NCI-H82 (cell line): ENCODE data around the gene SH3D19.
"Not testable (repeated sequence)": the region's sequence is repeated elsewhere in the genome, so short reads cannot be mapped to it uniquely, and the experiment has no call there.

Experiments used
- DNase-seq: peaks from one replicate; lab custom pipeline; 2025; lab: John Stamatoyannopoulos, UW

The SH3D19 gene

DNA sequence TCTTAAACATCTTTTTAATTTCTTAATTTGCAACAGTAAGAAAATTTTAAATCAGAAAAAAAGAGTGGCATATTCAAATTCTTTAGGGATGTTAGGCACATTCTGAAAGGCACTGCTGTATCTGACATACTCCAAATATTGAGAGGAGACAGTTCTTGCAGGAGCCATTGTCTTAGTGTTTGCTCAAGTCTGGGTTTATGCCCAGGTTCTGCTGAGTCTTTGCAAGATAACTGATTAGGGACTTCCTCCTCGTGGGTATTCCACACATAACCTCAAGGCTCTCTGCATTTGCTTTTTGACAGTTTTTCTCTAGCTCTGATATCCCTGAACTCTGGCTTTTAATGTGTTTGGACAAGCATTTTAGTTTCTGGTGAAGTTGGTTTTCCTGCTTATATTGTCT lies 173.4 kb downstream of the SH3D19 start:
- no peak for DNase-seq

DNA sequence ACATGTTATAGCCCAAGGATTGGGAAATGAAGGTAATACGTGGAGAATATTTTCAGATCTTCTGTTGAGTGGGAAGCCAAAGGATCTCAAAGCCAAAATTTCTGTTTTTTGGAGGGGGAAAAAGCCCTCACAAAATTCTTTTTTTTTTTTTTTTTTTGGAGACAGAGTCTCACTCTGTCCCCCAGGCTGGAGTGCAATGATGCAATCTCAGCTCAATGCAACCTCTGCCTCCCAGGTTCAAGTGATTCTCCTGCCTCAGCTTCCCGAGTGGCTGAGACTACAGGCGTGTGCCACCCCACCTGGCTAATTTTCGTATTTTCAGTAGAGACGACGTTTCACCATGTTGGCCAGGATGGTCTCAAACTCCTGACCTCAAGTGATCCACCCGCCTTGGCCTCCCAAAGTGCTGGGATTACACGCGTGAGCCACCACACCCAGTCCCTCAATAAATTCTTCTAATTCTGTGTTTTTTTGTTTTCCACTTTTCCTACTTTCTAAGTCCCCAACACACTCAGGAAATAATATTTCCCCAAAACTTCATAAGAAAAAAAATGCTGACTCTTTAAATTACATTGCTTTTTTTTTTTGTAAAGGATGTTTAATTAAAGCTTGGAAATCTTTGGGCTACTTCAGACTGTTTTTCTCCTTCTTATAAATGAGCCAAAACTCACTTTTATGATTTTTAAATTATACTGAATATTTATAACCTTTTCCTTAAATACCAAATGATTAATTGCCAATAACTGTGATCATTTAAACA lies 174.4 kb downstream of the SH3D19 start:
- DNase-seq, result no peak

DNA sequence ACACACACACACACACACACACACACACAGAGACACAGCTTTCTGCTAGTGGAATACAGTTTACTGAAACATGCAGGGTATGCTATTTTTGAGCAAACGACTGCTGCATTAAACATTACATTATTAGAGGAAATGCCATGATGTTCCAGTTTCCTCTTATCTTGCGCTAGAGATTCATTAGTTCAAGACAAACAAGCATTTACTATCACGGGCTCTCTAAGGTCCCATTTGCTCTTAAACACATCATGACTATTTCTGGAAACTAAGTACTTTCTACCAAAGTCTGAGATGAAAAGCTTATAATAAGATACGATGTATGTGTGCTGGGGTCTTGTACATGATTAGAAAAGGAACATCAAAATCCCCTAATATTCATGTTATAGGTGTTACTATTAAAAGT lies 177.1 kb downstream of the SH3D19 start:
- no peak for DNase-seq

DNA sequence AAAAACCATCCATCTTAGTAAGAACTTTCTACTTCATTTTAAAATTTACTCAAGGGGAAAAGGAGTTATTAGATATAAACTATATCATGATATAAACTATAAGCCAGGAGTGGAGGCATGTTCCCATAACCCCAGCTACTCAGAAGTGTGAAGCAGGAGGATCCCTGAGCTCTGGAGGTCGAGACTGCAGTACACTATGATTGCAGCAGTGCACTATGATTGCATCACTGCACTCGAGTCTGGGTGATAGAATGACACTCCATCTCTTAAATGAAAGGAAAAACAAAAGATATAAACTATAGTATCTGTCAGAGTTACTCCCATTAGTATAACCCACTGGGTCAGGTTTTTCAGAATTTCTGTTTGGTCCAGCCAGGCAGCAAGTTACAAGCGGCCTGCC lies 178.4 kb downstream of the SH3D19 start:
- DNase-seq, result no peak

DNA sequence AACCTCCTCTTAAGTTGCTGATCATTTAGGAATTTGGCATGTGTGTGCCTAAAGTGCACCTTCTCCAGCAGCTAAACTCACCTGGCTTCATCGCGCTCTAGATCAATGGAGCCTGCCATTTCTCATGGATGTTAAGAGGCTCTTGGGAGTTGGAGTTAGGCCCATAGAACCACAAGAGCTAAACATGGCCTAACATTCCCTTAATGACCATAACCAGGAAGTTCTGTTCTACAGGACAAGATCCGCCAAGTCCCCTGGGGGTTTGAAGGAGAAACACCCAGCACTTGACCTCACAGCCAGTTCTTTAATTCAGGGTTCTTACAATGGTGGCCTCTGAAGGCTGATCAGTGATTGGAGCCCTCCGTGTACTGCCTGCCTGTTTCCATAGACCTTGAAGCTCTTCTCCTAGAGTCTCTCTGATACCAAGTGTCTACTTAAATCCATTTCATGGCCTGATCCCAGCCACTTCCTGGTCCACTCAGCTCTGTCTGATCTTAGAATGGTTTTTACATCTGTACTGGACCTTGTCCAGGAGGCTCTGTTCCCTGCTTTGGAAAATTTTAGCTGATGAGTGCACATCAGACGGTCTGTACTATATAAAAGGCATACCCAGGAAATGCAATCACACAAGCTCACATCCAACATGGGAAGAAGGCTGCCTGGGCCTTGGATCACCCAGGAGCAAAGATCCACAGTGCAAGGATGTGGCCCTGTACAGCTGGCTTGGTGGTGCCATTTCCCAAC lies 180.9 kb downstream of the SH3D19 start:
- peak; percentile 71 for DNase-seq

DNA sequence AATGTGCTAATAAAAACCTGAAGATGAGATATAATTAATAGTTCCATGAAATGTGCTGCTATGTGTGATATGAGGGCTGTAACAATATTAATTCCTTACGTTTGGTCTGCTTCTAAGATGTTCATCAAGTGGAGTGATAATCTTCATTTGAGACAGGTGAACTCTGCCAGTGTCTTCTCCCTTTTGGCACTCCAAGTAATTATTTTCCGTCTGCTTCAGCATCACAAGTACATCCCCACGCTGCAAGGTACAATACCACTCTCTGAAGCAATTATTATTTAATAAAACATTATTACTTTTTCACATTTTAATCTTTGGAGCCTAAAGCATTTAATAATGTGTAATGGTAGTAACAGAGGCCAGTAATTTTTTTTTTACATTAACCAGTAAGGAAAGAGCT lies 181.6 kb downstream of the SH3D19 start:
- peak; percentile 48 for DNase-seq

DNA sequence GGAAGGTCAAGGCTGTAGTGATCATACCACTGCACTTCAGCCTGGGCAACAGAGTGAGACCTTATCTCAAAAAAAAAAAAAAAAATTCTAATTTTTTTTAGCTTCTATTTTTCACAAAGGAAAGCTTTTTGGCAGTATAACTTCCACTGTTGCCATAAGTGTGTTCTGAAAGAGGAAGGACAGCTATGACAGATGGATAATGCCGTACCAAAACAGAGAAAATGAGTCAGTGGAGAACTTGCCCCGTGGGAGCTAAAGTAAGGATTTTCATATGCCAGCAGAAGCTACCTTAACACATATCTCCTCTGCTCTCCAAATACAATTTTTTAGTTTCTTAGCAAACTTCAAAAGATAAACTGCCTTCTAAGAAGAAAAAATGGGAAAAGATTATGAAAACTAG lies 182.2 kb downstream of the SH3D19 start:
- DNase-seq, result no peak

DNA sequence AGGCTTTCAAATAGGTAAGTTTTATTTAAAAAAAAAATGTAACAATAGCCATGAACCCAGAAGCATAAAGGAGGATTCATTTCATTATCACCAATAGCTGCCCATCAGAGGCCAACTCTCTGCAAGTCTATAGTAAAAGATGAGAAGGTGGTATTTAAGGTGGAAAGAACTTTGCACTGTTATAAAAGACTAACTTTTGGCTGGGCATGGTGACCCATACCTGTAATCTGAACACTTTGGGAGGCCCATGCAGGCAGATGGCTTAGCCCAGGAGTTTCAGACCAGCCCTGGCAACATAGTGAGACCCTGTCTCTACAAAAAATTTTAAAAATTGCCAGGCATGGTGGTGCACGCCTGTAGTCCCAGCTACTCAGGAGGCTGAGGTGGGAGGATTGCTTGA lies 182.6 kb downstream of the SH3D19 start:
- no peak for DNase-seq

DNA sequence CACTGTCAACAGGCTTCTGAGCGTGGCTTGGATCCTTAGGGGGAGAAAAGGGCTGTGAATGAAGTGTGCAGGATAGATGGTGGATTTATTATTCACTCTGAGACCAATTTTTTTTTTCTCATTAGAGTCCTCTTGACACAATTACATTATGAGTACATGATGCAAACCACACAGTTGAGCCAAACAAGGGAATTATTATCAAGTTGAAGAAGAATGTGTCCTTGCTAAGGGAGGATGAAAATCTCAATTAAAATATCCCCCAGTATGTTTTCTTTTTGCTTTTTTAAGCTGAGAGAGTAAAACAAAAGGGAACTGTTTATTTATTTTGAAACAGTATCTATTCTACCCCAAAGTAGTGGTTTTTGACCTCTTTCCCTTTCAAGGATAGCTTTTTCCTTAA lies 185.6 kb downstream of the SH3D19 start:
- no peak for DNase-seq

DNA sequence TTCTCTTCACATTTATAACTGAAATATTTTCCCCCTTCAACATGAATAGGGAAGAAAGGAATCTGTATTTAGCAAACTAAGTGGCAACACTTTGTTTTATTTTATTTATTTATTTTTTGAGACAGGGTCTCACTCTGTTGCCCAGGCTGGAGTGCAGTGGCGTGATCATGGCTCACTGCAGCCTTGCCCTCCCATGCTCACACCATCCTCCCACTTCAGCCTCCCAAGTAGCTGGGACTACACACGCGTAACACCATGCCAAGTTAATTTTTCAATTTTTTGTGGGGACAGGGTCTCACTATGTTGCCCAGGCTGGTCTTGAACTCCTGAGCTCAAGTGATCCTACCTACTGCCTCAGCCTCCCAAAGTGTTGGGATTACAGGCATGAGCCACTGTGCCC lies 189.4 kb downstream of the SH3D19 start:
- not testable (repeated sequence) for DNase-seq

DNA sequence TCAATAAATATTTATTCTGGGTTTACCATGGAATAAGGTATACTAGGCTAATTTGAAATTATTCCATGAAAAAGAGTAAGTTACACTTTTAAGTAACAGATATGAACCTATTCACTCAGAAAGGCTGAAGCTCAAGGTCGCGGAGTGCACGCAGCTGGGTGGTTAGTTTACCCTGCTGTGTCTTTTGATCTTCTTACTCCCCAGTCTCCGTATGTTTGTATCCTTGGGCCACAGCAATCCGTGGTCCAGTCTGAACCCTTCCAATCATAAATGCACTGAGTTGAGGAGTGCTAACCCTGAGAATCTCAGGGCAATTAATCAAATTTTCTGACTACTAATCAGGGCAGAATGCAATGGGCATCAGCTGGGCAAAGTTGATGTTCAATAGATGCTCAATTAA lies 192.1 kb downstream of the SH3D19 start:
- DNase-seq, result no peak

DNA sequence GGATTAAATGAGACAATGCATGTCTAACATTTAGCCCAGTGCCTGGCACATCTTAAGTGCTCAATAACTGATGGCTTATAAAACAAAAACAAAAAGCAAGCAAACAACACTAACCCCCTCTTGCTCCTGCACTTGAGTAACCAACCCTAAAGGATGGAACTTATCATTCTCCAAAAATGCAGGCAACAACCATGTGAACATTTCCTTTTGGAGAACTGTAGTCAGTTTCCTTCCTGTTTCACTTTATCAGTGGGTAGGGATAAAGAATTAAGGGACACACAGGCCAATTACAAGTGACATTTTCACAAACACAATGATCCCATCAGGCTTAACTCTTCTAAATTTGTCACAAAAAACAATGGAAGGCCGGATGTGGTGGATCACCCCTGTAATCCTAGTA lies 195.6 kb downstream of the SH3D19 start:
- peak; percentile 33 for DNase-seq

DNA sequence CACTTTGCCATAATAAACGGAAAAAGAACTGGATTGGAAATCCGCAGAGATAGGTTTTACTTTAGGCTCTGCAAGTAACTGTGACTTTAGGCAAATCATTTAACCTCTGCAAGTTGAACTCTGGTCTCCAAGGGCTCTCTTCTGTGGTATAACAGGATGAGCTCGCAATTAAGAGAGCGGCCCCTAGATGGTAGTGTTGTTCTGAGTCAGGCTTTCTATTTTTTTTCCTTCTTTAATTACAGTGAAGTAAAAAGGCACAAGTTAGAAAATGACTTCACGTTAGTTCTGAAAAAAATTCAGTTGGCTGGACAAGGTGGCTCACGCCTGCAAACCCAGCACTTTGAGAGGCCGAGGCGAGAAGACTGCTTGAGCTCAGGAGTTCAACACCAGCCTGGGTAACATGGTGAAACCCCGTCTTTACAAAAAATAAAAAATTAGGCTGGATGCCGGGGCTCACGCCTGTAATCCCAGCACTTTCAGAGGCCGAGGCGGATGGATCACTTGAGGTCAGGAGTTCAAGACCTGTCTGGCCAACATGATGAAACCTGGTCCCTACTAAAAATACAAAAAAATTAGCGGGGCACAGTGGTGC lies 207.9 kb downstream of the SH3D19 start:
- peak; percentile 77 for DNase-seq

DNA sequence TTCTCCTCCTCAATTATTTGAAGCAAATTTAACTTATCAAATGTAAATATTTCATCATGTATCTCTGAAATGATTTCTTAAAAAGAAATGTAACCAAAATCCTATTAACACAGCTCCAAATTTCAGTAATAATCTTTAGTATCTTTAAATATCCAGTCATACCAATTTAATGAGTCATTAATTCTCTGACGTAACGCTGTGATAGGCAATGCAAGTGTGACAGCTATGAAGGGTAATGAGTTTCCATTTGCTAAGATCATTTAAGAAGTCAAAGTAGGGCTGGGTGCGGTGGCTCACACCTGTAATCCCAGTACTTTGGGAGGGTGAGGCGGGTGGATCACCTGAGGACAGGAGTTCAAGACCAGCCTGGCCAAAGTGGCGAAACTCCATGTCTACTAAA lies 210.4 kb downstream of the SH3D19 start:
- DNase-seq, result no peak

DNA sequence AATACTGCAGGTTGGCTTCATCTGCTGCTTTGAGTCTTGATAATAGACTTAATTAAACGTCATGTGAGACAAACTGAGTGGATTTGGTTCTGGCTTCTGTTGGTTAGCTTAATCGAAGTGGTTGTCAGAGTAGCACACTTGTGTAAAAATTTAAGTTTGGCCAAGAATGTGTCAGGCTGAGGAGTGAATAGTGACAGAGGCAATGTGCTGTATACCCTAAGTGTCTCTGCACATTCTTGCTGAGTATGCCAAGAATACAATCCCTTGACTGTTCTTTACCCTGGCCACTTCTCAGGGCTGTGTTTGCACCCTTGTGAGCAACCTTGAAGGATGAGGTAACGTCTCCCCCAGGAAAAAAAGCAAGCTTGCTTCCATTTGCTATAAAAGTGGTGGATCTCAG lies 211.1 kb downstream of the SH3D19 start:
- peak; percentile 43 for DNase-seq

DNA sequence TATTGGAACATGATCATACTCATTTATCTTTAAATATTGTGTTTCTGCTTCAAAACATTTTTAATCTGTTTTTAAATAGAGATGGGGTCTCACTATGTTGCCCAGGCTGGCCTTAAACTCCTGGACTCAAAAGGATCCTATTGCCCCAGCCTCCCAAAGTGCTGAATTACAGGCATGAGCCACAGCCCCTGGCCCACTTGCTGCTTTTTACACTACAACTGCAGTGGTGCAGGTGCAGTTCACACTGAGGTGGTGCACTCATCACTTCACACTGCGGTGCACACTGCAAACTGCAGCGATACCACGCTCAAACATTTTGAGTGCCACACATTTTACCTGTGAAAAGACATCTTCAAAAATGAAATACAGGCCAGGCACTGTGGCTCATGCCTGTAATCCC lies 215.2 kb downstream of the SH3D19 start:
- DNase-seq, result no peak

DNA sequence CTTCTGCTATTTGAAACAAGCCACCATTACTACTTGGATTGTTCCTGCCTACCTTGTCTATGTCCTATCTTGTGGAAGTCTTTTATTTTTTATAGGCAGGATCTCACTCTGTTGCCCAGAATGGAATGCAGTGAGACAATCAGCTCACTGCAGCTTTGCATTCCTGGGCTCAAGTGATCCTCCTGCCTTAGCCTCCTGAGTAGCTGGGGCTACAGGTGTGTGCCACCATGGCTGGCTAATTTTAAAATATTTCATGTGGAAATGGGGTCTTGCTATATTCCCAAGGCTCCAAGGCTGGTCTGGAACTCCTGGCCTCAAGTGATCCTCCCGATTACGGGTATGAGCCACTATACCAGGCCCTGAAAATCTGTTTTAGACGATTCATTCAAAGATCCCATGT lies 218.3 kb downstream of the SH3D19 start:
- no peak for DNase-seq

DNA sequence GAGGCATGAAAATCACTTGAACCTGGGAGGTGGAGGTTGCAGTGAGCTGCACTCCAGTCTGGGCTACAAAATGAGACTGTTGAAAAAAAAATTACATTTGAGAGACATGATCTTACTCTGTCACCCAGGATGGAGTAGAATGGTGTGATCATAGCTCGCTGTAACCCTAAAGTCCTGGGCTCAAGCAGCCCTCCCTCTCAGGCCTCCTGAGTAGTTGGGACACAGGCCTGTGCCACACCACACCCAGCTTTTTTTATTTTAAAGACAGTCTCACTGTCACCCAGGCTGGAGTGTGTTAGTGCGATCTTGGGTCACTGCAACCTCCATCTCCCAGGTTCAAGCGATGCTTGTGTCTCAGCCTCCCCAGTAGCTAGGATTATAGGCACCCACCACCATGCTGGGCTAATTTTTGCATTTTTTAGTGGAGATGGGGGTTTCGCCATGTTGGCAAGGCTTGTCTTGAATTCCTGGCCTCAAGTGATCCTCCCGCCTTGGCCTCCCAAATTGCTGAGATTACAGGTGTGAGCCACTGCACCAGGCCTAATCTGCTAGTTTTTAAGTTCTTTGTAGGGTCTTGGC lies 219.9 kb downstream of the SH3D19 start:
- peak; percentile 18 for DNase-seq

DNA sequence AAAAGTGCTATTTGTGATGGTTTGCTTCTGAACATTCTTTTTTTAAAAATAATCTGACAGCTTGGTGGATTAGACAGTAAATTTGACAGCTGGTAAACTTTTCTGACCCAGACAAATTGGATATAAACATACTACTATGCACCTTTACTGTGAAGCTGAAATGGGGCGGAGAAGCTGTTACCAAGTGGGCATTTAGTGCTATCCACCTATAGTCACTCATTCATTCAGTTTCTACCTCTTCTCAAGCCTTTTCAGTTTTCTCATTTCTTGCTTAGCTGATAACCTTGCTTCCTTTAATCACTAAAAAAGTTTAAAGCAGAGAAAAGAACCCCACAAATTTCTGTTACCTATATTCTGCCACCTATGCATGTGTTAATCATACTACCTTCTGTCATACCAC lies 220.8 kb downstream of the SH3D19 start:
- peak; percentile 18 for DNase-seq

DNA sequence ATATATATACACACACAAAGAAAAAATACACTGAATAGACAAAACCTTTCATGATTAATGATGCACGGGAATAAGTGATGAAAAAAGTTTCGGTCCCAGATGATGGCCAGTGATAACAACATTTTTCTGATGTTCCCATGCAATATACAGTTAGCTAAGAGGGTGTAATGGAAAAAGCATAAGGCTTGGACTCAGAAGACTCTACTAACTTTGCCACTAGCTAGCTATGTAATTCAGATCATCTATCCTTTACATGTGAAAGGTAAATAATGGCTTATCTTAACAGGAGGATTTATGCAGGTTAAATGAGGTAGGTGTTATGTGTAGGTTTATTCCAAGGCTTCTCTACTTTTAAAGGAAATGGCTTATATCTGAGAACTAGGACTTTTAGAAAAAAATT lies 221.6 kb downstream of the SH3D19 start:
- no peak for DNase-seq

DNA sequence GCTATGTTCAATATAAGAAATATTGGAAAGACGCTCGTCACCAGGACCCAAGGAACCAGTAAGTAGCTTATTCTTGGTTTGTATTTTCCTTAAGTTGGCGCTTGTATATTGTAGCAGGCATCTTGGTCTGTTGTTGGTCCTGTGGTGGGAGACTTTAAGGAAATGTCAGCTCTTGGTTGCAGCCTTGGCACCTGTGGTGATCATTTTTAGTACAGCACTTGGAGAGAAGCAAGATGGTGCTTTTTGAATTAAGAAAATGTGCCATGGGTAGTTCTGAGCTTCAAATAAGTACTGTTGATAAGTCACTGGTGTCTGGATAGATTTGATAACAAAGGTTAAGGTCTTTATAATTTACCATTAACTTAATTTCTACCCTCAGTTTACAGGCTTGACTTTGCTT lies 224.9 kb downstream of the SH3D19 start:
- DNase-seq, result no peak

DNA sequence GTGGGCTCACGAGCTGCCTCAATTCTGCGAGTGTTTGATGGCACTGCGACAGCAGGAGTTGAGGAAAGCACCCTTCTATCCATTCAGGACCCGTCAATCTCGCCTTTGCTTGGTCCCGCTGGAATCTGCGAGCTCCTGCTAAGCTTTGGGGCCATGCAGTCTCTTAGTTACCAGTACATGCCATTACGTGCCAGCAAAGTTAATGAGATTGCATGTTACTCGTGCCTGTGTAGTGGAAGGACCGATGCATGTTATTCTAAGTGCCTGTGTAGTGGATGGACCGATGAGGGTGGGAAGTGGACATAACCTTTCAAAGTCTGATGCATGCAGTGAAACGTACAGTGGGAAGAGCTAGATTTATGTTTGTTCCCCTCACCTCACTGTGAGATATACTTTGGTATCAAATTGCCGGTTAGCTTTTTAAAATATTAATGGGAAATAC lies 225.4 kb downstream of the SH3D19 start:
- DNase-seq, result peak; percentile 60
